ENCODE results near the gene TMEFF2. TPM values are rescaled to one million over a fixed set of nuclear protein-coding genes. Genes with fewer than 3 reads are reported as not detected.
"Not testable (repeated sequence)": the region's sequence is repeated elsewhere in the genome, so short reads cannot be mapped to it uniquely, and the experiment has no call there.

The TMEFF2 gene
- total and polyA plus RNA-seq, 2 donors (not counting 1 experiment from before 2014, with no cell fraction given) = not detected

- ATAC-seq (ENCODE audit: low read depth) (no peak), DNase-seq (no peak)
- CTCF ChIA-PET = no interaction called here
- no peaks in the 10 kb centered on the region for H3K9me3 ChIP-seq (ENCODE audit: control extremely low read depth in 1 of 3, control insufficient read depth in 2 of 3, insufficient read depth in 1 of 3, low read length in 2 of 3)
- no peaks in the 10 kb centered on the region for H3K27me3 ChIP-seq (replicated peaks in 1 of 4; ENCODE audit: control extremely low read depth in 1 of 4, control insufficient read depth in 3 of 4, insufficient read depth in 4 of 4, low read length in 3 of 4)
- no peak overlapping the region for H3K4me2 ChIP-seq (replicated peaks; ENCODE audit: low read depth, low read length, poor library complexity, severe bottlenecking)
- WGBS (ENCODE audit: insufficient coverage) = 83% methylated on average over 1 of the region's 1 CpG
- H3K9ac ChIP-seq (ENCODE audit: low read length) = no peak overlapping the region
- H3K27ac Mint-ChIP-seq = no peak overlapping the region
- intact Hi-C loops (cut with micrococcal nuclease) = no loop called here
- no peak overlapping the region for H2AFZ ChIP-seq (ENCODE audit: insufficient read depth, low read depth, low read length, poor library complexity, severe bottlenecking)
- H3K4me1 Mint-ChIP-seq = no peaks in the 10 kb centered on the region
- POLR2A ChIA-PET = no interaction called here
- TF ChIP-seq CTCF (IDR thresholded peaks at IDR 0.05) = no peak
- no peak for TF ChIP-seq EZH2 (IDR thresholded peaks at IDR 0.05; ENCODE audit: borderline replicate concordance, insufficient read depth, low read depth, low read length, poor library complexity, severe bottlenecking)
- H3K79me2 ChIP-seq (ENCODE audit: control insufficient read depth, insufficient read depth, low read length) = no peaks in the 10 kb centered on the region
- H3K4me3 Mint-ChIP-seq = no peak overlapping the region
- no peaks in the 10 kb centered on the region for H3K9me3 Mint-ChIP-seq (ENCODE audit: insufficient read depth)
- peaks cover 6% of the 10 kb centered on the region for H3K27me3 Mint-ChIP-seq
- no peaks in the 10 kb centered on the region for H3K4me1 ChIP-seq (ENCODE audit: control insufficient read depth in 2 of 2, insufficient read depth in 2 of 2, low read length in 2 of 2)
- no peak overlapping the region for H3K4me3 ChIP-seq (ENCODE audit: control extremely low read depth in 1 of 5, extremely low read depth in 1 of 5, insufficient read depth in 1 of 5, low read depth in 2 of 5, low read length in 4 of 5)
- no peak overlapping the region for H3K27ac ChIP-seq (ENCODE audit: low read length in 2 of 2)
- H3K36me3 ChIP-seq (replicated peaks in 1 of 2; ENCODE audit: control extremely low read depth in 1 of 2, control insufficient read depth in 1 of 2, extremely low read depth in 1 of 2, insufficient read depth in 2 of 2, low read length in 1 of 2) = no peaks in the 10 kb centered on the region
- no peaks in the 10 kb centered on the region for H4K20me1 ChIP-seq (ENCODE audit: control insufficient read depth, insufficient read depth, low read length, poor library complexity, severe bottlenecking)
These were observed 57.3 kb downstream of the TMEFF2 start for GRCh38 chr2:192137451-192137850.

- H4K20me1 ChIP-seq (ENCODE audit: control insufficient read depth, insufficient read depth, low read length, poor library complexity, severe bottlenecking); H3K27ac ChIP-seq (ENCODE audit: low read length in 2 of 2); H3K27me3 ChIP-seq (replicated peaks in 1 of 4; ENCODE audit: control extremely low read depth in 1 of 4, control insufficient read depth in 3 of 4, insufficient read depth in 4 of 4, low read length in 3 of 4); H2AFZ ChIP-seq (ENCODE audit: insufficient read depth, low read depth, low read length, poor library complexity, severe bottlenecking); H3K27ac Mint-ChIP-seq; intact Hi-C loops (cut with micrococcal nuclease); CTCF ChIA-PET; H3K4me3 ChIP-seq (ENCODE audit: control extremely low read depth in 1 of 5, extremely low read depth in 1 of 5, insufficient read depth in 1 of 5, low read depth in 2 of 5, low read length in 4 of 5); H3K9me3 Mint-ChIP-seq (ENCODE audit: insufficient read depth); H3K4me1 ChIP-seq (ENCODE audit: control insufficient read depth in 2 of 2, insufficient read depth in 2 of 2, low read length in 2 of 2); H3K79me2 ChIP-seq (ENCODE audit: control insufficient read depth, insufficient read depth, low read length); H3K9ac ChIP-seq (ENCODE audit: low read length); ATAC-seq (ENCODE audit: low read depth); H3K4me1 Mint-ChIP-seq; H3K4me2 ChIP-seq (replicated peaks; ENCODE audit: low read depth, low read length, poor library complexity, severe bottlenecking); H3K36me3 ChIP-seq (replicated peaks in 1 of 2; ENCODE audit: control extremely low read depth in 1 of 2, control insufficient read depth in 1 of 2, extremely low read depth in 1 of 2, insufficient read depth in 2 of 2, low read length in 1 of 2); POLR2A ChIA-PET; H3K9me3 ChIP-seq (ENCODE audit: control extremely low read depth in 1 of 3, control insufficient read depth in 2 of 3, insufficient read depth in 1 of 3, low read length in 2 of 3); DNase-seq; H3K4me3 Mint-ChIP-seq: not testable (repeated sequence)
- 97% methylated on average over 9 of the region's 15 CpGs for WGBS (ENCODE audit: insufficient coverage)
- peaks cover 10% of the 10 kb centered on the region for H3K27me3 Mint-ChIP-seq
These were observed 62.1 kb downstream of the TMEFF2 start for GRCh38 chr2:192132604-192133003.

GRCh38 chr2:192130312-192130711, 64.4 kb downstream of the TMEFF2 start:
- intact Hi-C loops (cut with micrococcal nuclease); H3K79me2 ChIP-seq (ENCODE audit: control insufficient read depth, insufficient read depth, low read length); H3K4me2 ChIP-seq (replicated peaks; ENCODE audit: low read depth, low read length, poor library complexity, severe bottlenecking); H4K20me1 ChIP-seq (ENCODE audit: control insufficient read depth, insufficient read depth, low read length, poor library complexity, severe bottlenecking); H2AFZ ChIP-seq (ENCODE audit: insufficient read depth, low read depth, low read length, poor library complexity, severe bottlenecking); POLR2A ChIA-PET; H3K27ac ChIP-seq (ENCODE audit: low read length in 2 of 2); H3K4me1 Mint-ChIP-seq; H3K4me1 ChIP-seq (ENCODE audit: control insufficient read depth in 2 of 2, insufficient read depth in 2 of 2, low read length in 2 of 2); H3K4me3 ChIP-seq (ENCODE audit: control extremely low read depth in 1 of 5, extremely low read depth in 1 of 5, insufficient read depth in 1 of 5, low read depth in 2 of 5, low read length in 4 of 5); H3K27me3 ChIP-seq (replicated peaks in 1 of 4; ENCODE audit: control extremely low read depth in 1 of 4, control insufficient read depth in 3 of 4, insufficient read depth in 4 of 4, low read length in 3 of 4); CTCF ChIA-PET; H3K27me3 Mint-ChIP-seq; H3K9me3 Mint-ChIP-seq (ENCODE audit: insufficient read depth); ATAC-seq (ENCODE audit: low read depth); H3K36me3 ChIP-seq (replicated peaks in 1 of 2; ENCODE audit: control extremely low read depth in 1 of 2, control insufficient read depth in 1 of 2, extremely low read depth in 1 of 2, insufficient read depth in 2 of 2, low read length in 1 of 2); H3K4me3 Mint-ChIP-seq; H3K27ac Mint-ChIP-seq; H3K9me3 ChIP-seq (ENCODE audit: control extremely low read depth in 1 of 3, control insufficient read depth in 2 of 3, insufficient read depth in 1 of 3, low read length in 2 of 3); DNase-seq; H3K9ac ChIP-seq (ENCODE audit: low read length): not testable (repeated sequence)
- WGBS (ENCODE audit: insufficient coverage) = 89% methylated on average over 1 of the region's 5 CpGs

Measured in B cell (primary cell).